Measurements from ENCODE around the gene TBC1D4. TPM values are rescaled to one million over a fixed set of nuclear protein-coding genes. Genes with fewer than 3 reads are reported as not detected.

Gene TBC1D4
- total RNA-seq, 2 donors from 2014 or later = 34.5 to 38.8 TPM

GRCh38 chr13:75479102-75479740 lies 2.7 kb downstream of the TBC1D4 start:
- Mint-ChIP-seq H3K4me1 (ENCODE audit: low read depth) (peaks cover 10% of the 10 kb centered on the region), H3K27me3 (ENCODE audit: low read depth) (peaks cover 56% of the 10 kb centered on the region)

GRCh38 chr13:75478659-75479058 lies 3.3 kb downstream of the TBC1D4 start:
- DNase-seq = no peak
- ATAC-seq (replicated peaks in 1 of 2) = no peak
- Mint-ChIP-seq H3K27me3 (ENCODE audit: low read depth) (peaks cover 50% of the 10 kb centered on the region), H3K36me3 (ENCODE audit: insufficient read depth in 2 of 2) (peaks cover 2 to 3% of the 10 kb centered on the region in 2 donors), H3K9me3 (no peaks in the 10 kb centered on the region), H3K4me3 (no peak overlapping the region), H3K27ac (no peak overlapping the region), H3K4me1 (ENCODE audit: low read depth) (peaks cover 7% of the 10 kb centered on the region)

More at GRCh38 chr13:75479102-75479740, 2.7 kb downstream of the TBC1D4 start:
- Mint-ChIP-seq H3K4me3 (no peak overlapping the region), H3K36me3 (ENCODE audit: insufficient read depth in 2 of 2) (peaks cover 2 to 3% of the 10 kb centered on the region in 2 donors), H3K9me3 (no peaks in the 10 kb centered on the region), H3K27ac (no peak overlapping the region)
- DNase-seq (no peak), ATAC-seq (replicated peaks in 1 of 2) (no peak)

- no peak overlapping the region for H3K4me3 Mint-ChIP-seq
- DNase-seq = no peak
- H3K9me3 Mint-ChIP-seq = no peaks in the 10 kb centered on the region
- ATAC-seq (replicated peaks in 1 of 2) = no peak
- H3K36me3 Mint-ChIP-seq (ENCODE audit: insufficient read depth in 2 of 2) = no peaks in the 10 kb centered on the region
- H3K4me1 Mint-ChIP-seq (ENCODE audit: low read depth) = no peaks in the 10 kb centered on the region
- H3K27ac Mint-ChIP-seq = no peak overlapping the region
- H3K27me3 Mint-ChIP-seq (ENCODE audit: low read depth) = peaks cover 35% of the 10 kb centered on the region
These were observed 7.0 kb downstream of the TBC1D4 start for GRCh38 chr13:75474956-75475355.

- H3K27me3 Mint-ChIP-seq (ENCODE audit: low read depth) = peaks cover 21% of the 10 kb centered on the region
- no peak overlapping the region for H3K27ac Mint-ChIP-seq
- H3K4me1 Mint-ChIP-seq (ENCODE audit: low read depth) = no peaks in the 10 kb centered on the region
- H3K9me3 Mint-ChIP-seq = no peaks in the 10 kb centered on the region
- ATAC-seq (replicated peaks in 1 of 2) (no peak), DNase-seq (no peak)
- no peak overlapping the region for H3K4me3 Mint-ChIP-seq
- no peaks in the 10 kb centered on the region for H3K36me3 Mint-ChIP-seq (ENCODE audit: insufficient read depth in 2 of 2)
These were observed 8.5 kb downstream of the TBC1D4 start for GRCh38 chr13:75473468-75473867.

- no peak for ATAC-seq (replicated peaks in 1 of 2)
- no peak for DNase-seq
- Mint-ChIP-seq H3K4me3 (no peak overlapping the region), H3K27ac (no peak overlapping the region), H3K4me1 (ENCODE audit: low read depth) (no peaks in the 10 kb centered on the region), H3K36me3 (ENCODE audit: insufficient read depth in 2 of 2) (no peaks in the 10 kb centered on the region), H3K27me3 (ENCODE audit: low read depth) (no peaks in the 10 kb centered on the region), H3K9me3 (peaks cover 0 to 2% of the 10 kb centered on the region in 2 donors)
These were observed 11.3 kb downstream of the TBC1D4 start for GRCh38 chr13:75470676-75471075.

GRCh38 chr13:75469047-75469446 lies 12.9 kb downstream of the TBC1D4 start:
- no peak for DNase-seq
- Mint-ChIP-seq H3K27ac (no peak overlapping the region), H3K36me3 (ENCODE audit: insufficient read depth in 2 of 2) (no peaks in the 10 kb centered on the region), H3K27me3 (ENCODE audit: low read depth) (no peaks in the 10 kb centered on the region), H3K4me3 (no peak overlapping the region), H3K4me1 (ENCODE audit: low read depth) (no peaks in the 10 kb centered on the region), H3K9me3 (peaks cover 0 to 3% of the 10 kb centered on the region in 2 donors)
- no peak for ATAC-seq (replicated peaks in 1 of 2)

- H3K9me3 Mint-ChIP-seq = peaks cover 0 to 3% of the 10 kb centered on the region in 2 donors
- H3K4me3 Mint-ChIP-seq = no peak overlapping the region
- H3K27me3 Mint-ChIP-seq (ENCODE audit: low read depth) = no peaks in the 10 kb centered on the region
- no peaks in the 10 kb centered on the region for H3K4me1 Mint-ChIP-seq (ENCODE audit: low read depth)
- H3K36me3 Mint-ChIP-seq (ENCODE audit: insufficient read depth in 2 of 2) = no peaks in the 10 kb centered on the region
- ATAC-seq (replicated peaks in 1 of 2) (no peak), DNase-seq (no peak)
- no peak overlapping the region for H3K27ac Mint-ChIP-seq
These were observed 13.4 kb downstream of the TBC1D4 start for GRCh38 chr13:75468602-75469001.

- H3K4me1 Mint-ChIP-seq (ENCODE audit: low read depth) = no peaks in the 10 kb centered on the region
- H3K36me3 Mint-ChIP-seq (ENCODE audit: insufficient read depth in 2 of 2) = no peaks in the 10 kb centered on the region
- no peak overlapping the region for H3K27ac Mint-ChIP-seq
- peaks cover 0 to 3% of the 10 kb centered on the region in 2 donors for H3K9me3 Mint-ChIP-seq
- ATAC-seq (replicated peaks in 1 of 2) = no peak
- H3K4me3 Mint-ChIP-seq = no peak overlapping the region
- no peak for DNase-seq
- no peaks in the 10 kb centered on the region for H3K27me3 Mint-ChIP-seq (ENCODE audit: low read depth)
These were observed 13.9 kb downstream of the TBC1D4 start for GRCh38 chr13:75468098-75468497.

- no peak for ATAC-seq (replicated peaks in 1 of 2)
- no peak overlapping the region for H3K27ac Mint-ChIP-seq
- H3K4me1 Mint-ChIP-seq (ENCODE audit: low read depth) = no peaks in the 10 kb centered on the region
- H3K27me3 Mint-ChIP-seq (ENCODE audit: low read depth) = no peaks in the 10 kb centered on the region
- H3K4me3 Mint-ChIP-seq = no peak overlapping the region
- no peak for DNase-seq
- peaks cover 0 to 3% of the 10 kb centered on the region in 2 donors for H3K9me3 Mint-ChIP-seq
- H3K36me3 Mint-ChIP-seq (ENCODE audit: insufficient read depth in 2 of 2) = no peaks in the 10 kb centered on the region
These were observed 14.8 kb downstream of the TBC1D4 start for GRCh38 chr13:75467040-75467728.

- Mint-ChIP-seq H3K36me3 (ENCODE audit: insufficient read depth in 2 of 2) (no peaks in the 10 kb centered on the region), H3K27me3 (ENCODE audit: low read depth) (peaks cover 9% of the 10 kb centered on the region)
- ATAC-seq (replicated peaks in 1 of 2) = no peak
These were observed 16.7 kb downstream of the TBC1D4 start for GRCh38 chr13:75465236-75465635.

GRCh38 chr13:75461314-75461713 lies 20.7 kb downstream of the TBC1D4 start:
- ATAC-seq (replicated peaks in 1 of 2) = no peak
- Mint-ChIP-seq H3K27ac (no peak overlapping the region), H3K4me3 (no peak overlapping the region), H3K27me3 (ENCODE audit: low read depth) (peaks cover 11% of the 10 kb centered on the region), H3K9me3 (peaks cover 0 to 4% of the 10 kb centered on the region in 2 donors), H3K36me3 (ENCODE audit: insufficient read depth in 2 of 2) (no peaks in the 10 kb centered on the region), H3K4me1 (ENCODE audit: low read depth) (no peaks in the 10 kb centered on the region)
- DNase-seq = no peak

More at GRCh38 chr13:75465236-75465635, 16.7 kb downstream of the TBC1D4 start:
- no peak overlapping the region for H3K27ac Mint-ChIP-seq
- H3K4me1 Mint-ChIP-seq (ENCODE audit: low read depth) = no peaks in the 10 kb centered on the region
- H3K4me3 Mint-ChIP-seq = no peak overlapping the region
- no peak for DNase-seq
- peaks cover 0 to 4% of the 10 kb centered on the region in 2 donors for H3K9me3 Mint-ChIP-seq

- no peaks in the 10 kb centered on the region for H3K4me1 Mint-ChIP-seq (ENCODE audit: low read depth)
- peaks cover 11% of the 10 kb centered on the region for H3K27me3 Mint-ChIP-seq (ENCODE audit: low read depth)
These were observed 21.3 kb downstream of the TBC1D4 start for GRCh38 chr13:75460644-75461043.

GRCh38 chr13:75458696-75459422 lies 23.1 kb downstream of the TBC1D4 start:
- ATAC-seq (replicated peaks in 1 of 2) (no peak), DNase-seq (no peak)
- no peak overlapping the region for H3K4me3 Mint-ChIP-seq
- no peaks in the 10 kb centered on the region for H3K36me3 Mint-ChIP-seq (ENCODE audit: insufficient read depth in 2 of 2)
- no peaks in the 10 kb centered on the region for H3K4me1 Mint-ChIP-seq (ENCODE audit: low read depth)
- H3K27me3 Mint-ChIP-seq (ENCODE audit: low read depth) = peaks cover 16% of the 10 kb centered on the region
- peaks cover 0 to 1% of the 10 kb centered on the region in 2 donors for H3K9me3 Mint-ChIP-seq
- H3K27ac Mint-ChIP-seq = no peak overlapping the region

More at GRCh38 chr13:75460644-75461043, 21.3 kb downstream of the TBC1D4 start:
- Mint-ChIP-seq H3K9me3 (peaks cover 0 to 2% of the 10 kb centered on the region in 2 donors), H3K36me3 (ENCODE audit: insufficient read depth in 2 of 2) (no peaks in the 10 kb centered on the region), H3K4me3 (no peak overlapping the region), H3K27ac (no peak overlapping the region)
- ATAC-seq (replicated peaks in 1 of 2) (no peak), DNase-seq (no peak)

All from activated T-cell treated with anti-CD3 and anti-CD28 coated beads, Interleukin-2, amount 50 U/mL, for 72 hours (primary cell).